H1 (cell line): ENCODE measurements around the gene STARD8. TPM values are rescaled to one million over a fixed set of nuclear protein-coding genes. Genes with fewer than 3 reads are reported as not detected.

Source experiments
- CTCF ChIA-PET: fragments of 300-600 bp; sonication (Branson Sonifier 250); formaldehyde crosslinking; loops from one replicate; lab custom pipeline; 2021; ENCODE audit not compliant: partially characterized antibody; lab: Charles Lee
- POLR2A ChIA-PET: fragments of 300-600 bp; sonication (Branson Sonifier 250); formaldehyde crosslinking; loops from one replicate; lab custom pipeline; 2021; ENCODE audit warnings: inconsistent platforms; ENCODE audit not compliant: partially characterized antibody; lab: Charles Lee
- DNase-seq, 2 experiments: peaks; one replicate each; pipeline versions ENCODE4 v3.0.0 to v3.0.0-alpha.2; 2010 to 2022; ENCODE audit warnings: low spot score in 2 of 2, low read depth in 1 of 2, mixed read lengths in 1 of 2
- FAIRE-seq: peaks from 2 replicates; lab custom pipeline; 2011; peaks lifted over from hg19 to GRCh38; lab: Jason Lieb, UNC
- H2AFZ ChIP-seq: 2 replicates; pipeline ENCODE4 v1.8.1; 2012; ENCODE audit warnings: low read length, inconsistent platforms
- H2AK5ac ChIP-seq: 2 replicates; pipeline ENCODE4 v1.6.1; 2013; ENCODE audit warnings: low read depth, low read length
- H2BK120ac ChIP-seq: replicated peaks from 2 replicates; pipeline ENCODE3; 2013; ENCODE audit warnings: low read depth, low read length, inconsistent platforms
- H2BK12ac ChIP-seq: 2 replicates; pipeline ENCODE4 v1.6.1; 2013; ENCODE audit warnings: low read depth, low read length
- H2BK15ac ChIP-seq: 2 replicates; pipeline ENCODE4 v1.6.1; 2013; ENCODE audit warnings: low read length
- H2BK20ac ChIP-seq: 2 replicates; pipeline ENCODE4 v1.6.1; 2013; ENCODE audit warnings: low read length
- H2BK5ac ChIP-seq: 2 replicates; pipeline ENCODE4 v1.6.1; 2013; ENCODE audit warnings: low read depth, low read length
- H3K14ac ChIP-seq: 2 replicates; pipeline ENCODE4 v1.6.1; 2013; ENCODE audit warnings: inconsistent platforms; ENCODE audit not compliant: insufficient read length
- H3K18ac ChIP-seq: 2 replicates; pipeline ENCODE4 v1.6.1; 2013; ENCODE audit warnings: low read length; ENCODE audit errors: extremely low read depth
- H3K23ac ChIP-seq: 2 replicates; pipeline ENCODE4 v1.6.1; 2013; ENCODE audit warnings: inconsistent platforms; ENCODE audit not compliant: insufficient read length
- H3K23me2 ChIP-seq: 2 replicates; pipeline ENCODE4 v1.6.1; 2013; ENCODE audit warnings: low read depth, low read length
- H3K27ac ChIP-seq: 2 replicates; pipeline ENCODE4 v1.6.1; 2011; ENCODE audit warnings: low read depth, low read length, inconsistent platforms
- H3K27me3 ChIP-seq, 4 experiments: replicated peaks in 1 of 4; 1 replicate in 1 of 4; 2 replicates in 3 of 4; pipeline versions ENCODE4 v1.6.1 to v1.8.1; 2011 to 2013; ENCODE audit warnings: low read length in 3 of 4, mild to moderate bottlenecking in 3 of 4, inconsistent platforms in 2 of 4, mixed read lengths in 2 of 4, moderate library complexity in 1 of 4; ENCODE audit not compliant: control insufficient read depth in 3 of 4, insufficient read depth in 3 of 4; ENCODE audit errors: extremely low read depth in 1 of 4
- H3K36me3 ChIP-seq, 4 experiments: 2 replicates each; pipeline versions ENCODE4 v1.6.1 to v1.8.1; 2011 to 2013; ENCODE audit warnings: mild to moderate bottlenecking in 4 of 4, low read length in 3 of 4, moderate library complexity in 2 of 4, control low read depth in 1 of 4, inconsistent platforms in 1 of 4; ENCODE audit not compliant: insufficient read depth in 4 of 4, control insufficient read depth in 2 of 4
- H3K4ac ChIP-seq: replicated peaks from 2 replicates; pipeline ENCODE3; 2013; ENCODE audit warnings: low read length, low read depth, mixed read lengths, inconsistent platforms; ENCODE audit not compliant: insufficient read length
- H3K4me1 ChIP-seq, 4 experiments: replicated peaks in 1 of 4; 1 replicate in 1 of 4; 2 replicates in 3 of 4; pipeline versions ENCODE4 v1.6.1 to v1.8.1; 2011 to 2013; ENCODE audit warnings: low read length in 3 of 4, inconsistent platforms in 2 of 4, mixed read lengths in 1 of 4; ENCODE audit not compliant: insufficient read depth in 4 of 4, control insufficient read depth in 3 of 4
- H3K4me2 ChIP-seq, 2 experiments: 2 replicates each; pipeline versions ENCODE4 v1.6.1 to v1.8.1; 2011 to 2013; ENCODE audit warnings: low read depth in 2 of 2, low read length in 2 of 2, control low read depth in 1 of 2, inconsistent platforms in 1 of 2, mild to moderate bottlenecking in 1 of 2; ENCODE audit not compliant: insufficient read depth in 1 of 2
- H3K4me3 ChIP-seq, 4 experiments: fragments of 200-600, 300-600 bp in 1 of 4; sonication (generic), shearing (Covaris generic), sonication (Bioruptor Twin) in 1 of 4; 2 replicates each; pipeline versions ENCODE4 v1.5.1 to v1.8.1; 2011 to 2016; ENCODE audit warnings: low read length in 4 of 4, low read depth in 3 of 4, control low read depth in 2 of 4, inconsistent platforms in 2 of 4, mild to moderate bottlenecking in 2 of 4, mixed read lengths in 1 of 4, moderate library complexity in 1 of 4; ENCODE audit not compliant: insufficient read depth in 2 of 4; ENCODE audit errors: extremely low read depth in 1 of 4
- H3K56ac ChIP-seq: replicated peaks from 2 replicates; pipeline ENCODE3; 2013; ENCODE audit warnings: low read depth, mild to moderate bottlenecking, mixed read lengths, low read length, inconsistent platforms; ENCODE audit not compliant: insufficient read length
- H3K79me1 ChIP-seq: 2 replicates; pipeline ENCODE4 v1.6.1; 2013; ENCODE audit warnings: low read depth, low read length, control low read depth
- H3K79me2 ChIP-seq, 2 experiments: 2 replicates each; pipeline versions ENCODE4 v1.6.1 to v1.8.1; 2012 to 2013; ENCODE audit warnings: low read length in 2 of 2, mild to moderate bottlenecking in 2 of 2, inconsistent platforms in 1 of 2; ENCODE audit not compliant: insufficient read depth in 2 of 2, control insufficient read depth in 1 of 2
- H3K9ac ChIP-seq, 4 experiments: replicated peaks in 1 of 4; 1 replicate in 1 of 4; 2 replicates in 3 of 4; pipeline versions ENCODE4 v1.6.1 to v1.8.1; 2011 to 2013; ENCODE audit warnings: low read depth in 3 of 4, low read length in 3 of 4, control low read depth in 2 of 4, mild to moderate bottlenecking in 2 of 4, moderate library complexity in 2 of 4, inconsistent platforms in 1 of 4; ENCODE audit errors: extremely low read depth in 1 of 4
- H3K9me3 ChIP-seq, 2 experiments: 2 replicates each; pipeline versions ENCODE4 v1.6.1 to v1.8.1; 2012 to 2013; ENCODE audit warnings: mild to moderate bottlenecking in 2 of 2, moderate library complexity in 2 of 2, control low read depth in 1 of 2, inconsistent platforms in 1 of 2, low read depth in 1 of 2, low read length in 1 of 2, mixed read lengths in 1 of 2; ENCODE audit not compliant: insufficient read depth in 2 of 2
- H4K20me1 ChIP-seq, 2 experiments: replicated peaks in 1 of 2; 2 replicates each; pipeline versions ENCODE3 to v1.8.1; 2011 to 2013; ENCODE audit warnings: inconsistent platforms in 2 of 2, low read length in 2 of 2, mild to moderate bottlenecking in 1 of 2; ENCODE audit not compliant: insufficient read depth in 2 of 2, control insufficient read depth in 1 of 2
- H4K5ac ChIP-seq: 2 replicates; pipeline ENCODE4 v1.6.1; 2013; ENCODE audit warnings: low read length, low read depth, mixed read lengths, inconsistent platforms; ENCODE audit not compliant: insufficient read length
- H4K8ac ChIP-seq: 2 replicates; pipeline ENCODE4 v1.8.0; 2013; ENCODE audit warnings: mild to moderate bottlenecking, moderate library complexity, low read length, inconsistent platforms; ENCODE audit not compliant: insufficient read depth; ENCODE audit errors: extremely low read depth
- H4K91ac ChIP-seq: replicated peaks from 2 replicates; pipeline ENCODE3; 2013; ENCODE audit warnings: low read length, mixed read lengths, inconsistent platforms; ENCODE audit not compliant: insufficient read length
- ATF3 ChIP-seq: IDR thresholded peaks from 2 replicates; pipeline ENCODE4 v1.6.1; 2011; ENCODE audit warnings: low read depth, mild to moderate bottlenecking, low read length; ENCODE audit not compliant: insufficient read depth
- CBX5 ChIP-seq: fragments of 300-800, 300-1000 bp; sonication (generic); IDR thresholded peaks from 2 replicates; pipeline ENCODE4 v1.7.1; 2016; ENCODE audit warnings: antibody characterized with exemption, low read length, low read depth
- EGR1 ChIP-seq: IDR thresholded peaks from 2 replicates; pipeline ENCODE4 v1.6.1; 2011; ENCODE audit warnings: low read depth, low read length, borderline replicate concordance
- GABPA ChIP-seq: IDR thresholded peaks from 2 replicates; pipeline ENCODE4 v1.6.1; 2011; ENCODE audit warnings: mild to moderate bottlenecking, low read length, moderate library complexity, borderline replicate concordance; ENCODE audit not compliant: insufficient read depth
- GTF2F1 ChIP-seq: IDR thresholded peaks from 2 replicates; pipeline ENCODE4 v1.6.1; 2012; ENCODE audit warnings: low read depth, low read length, improper control_type of control experiment, borderline replicate concordance
- HDAC2 ChIP-seq, 2 experiments: fragments of 300-600 bp in 1 of 2; sonication (generic) in 1 of 2; IDR thresholded peaks; 2 replicates each; pipeline ENCODE4 v1.6.1; 2011 to 2012; ENCODE audit warnings: low read depth in 2 of 2, low read length in 2 of 2, mild to moderate bottlenecking in 2 of 2, moderate library complexity in 2 of 2, borderline replicate concordance in 1 of 2, inconsistent platforms in 1 of 2
- RAD21 ChIP-seq, 2 experiments: IDR thresholded peaks in 1 of 2; conservative IDR thresholded peaks in 1 of 2; 2 replicates each; pipeline ENCODE4 v1.6.1; 2011; ENCODE audit warnings: low read depth in 2 of 2, low read length in 2 of 2, improper control_type of control experiment in 1 of 2, inconsistent platforms in 1 of 2, mild to moderate bottlenecking in 1 of 2, moderate library complexity in 1 of 2
- RNF2 ChIP-seq: fragments of 200-900, 300-1000 bp; sonication (generic); IDR thresholded peaks from 2 replicates; pipeline ENCODE4 v1.7.1; 2016; ENCODE audit warnings: borderline replicate concordance, low read depth, mild to moderate bottlenecking, antibody characterized with exemption, low read length; ENCODE audit not compliant: poor library complexity, severe bottlenecking; ENCODE audit errors: missing control alignments
- TAF7 ChIP-seq: optimal IDR thresholded peaks from 2 replicates; pipeline ENCODE3; 2011; ENCODE audit warnings: low read depth, mild to moderate bottlenecking, inconsistent platforms, low read length, moderate library complexity, borderline replicate concordance
- WGBS, 2 experiments: shearing (Covaris generic) in 1 of 2; methylation state at CpG; one replicate each; pipeline versions ENCODE4 v1.1.6 to v1.1.7; 2013 to 2015; ENCODE audit warnings: low lambda C conversion rate in 2 of 2, mixed read lengths in 2 of 2, inconsistent platforms in 1 of 2, low coverage in 1 of 2, missing lambda C conversion rate in 1 of 2; ENCODE audit not compliant: insufficient replicate concordance in 2 of 2, insufficient coverage in 1 of 2, insufficient read length in 1 of 2; ENCODE audit errors: extremely low coverage in 1 of 2, missing lambda C conversion rate in 1 of 2; 5-methylcytosine and 5-hydroxymethylcytosine counted together
- polyA plus RNA-seq, 7 experiments: library from polyadenylated mRNA; depleted of rRNA in 3 of 7; stranded (reverse) in 5 of 7; unstranded in 2 of 7; fragments of >200 nt in 5 of 7; fragments of 200-250 nt in 2 of 7; gene quantifications; 1 replicate in 5 of 7; 2 replicates in 1 of 7; 4 replicates in 1 of 7; pipeline versions ENCODE4 v1.2.1 to v1.2.3, GENCODE V29; 2011 to 2013; ENCODE audit warnings: missing spikeins in 2 of 7, mixed read lengths in 2 of 7
- total RNA-seq: library from RNA; stranded (reverse); fragmentation: NEBNext Ultra II Directional; extraction: Animal tissue kit (Norgen Biotek cat#: 25700); gene quantifications from 2 replicates; pipeline ENCODE4 v1.2.1, GENCODE V29; 2021

The STARD8 gene
- total and polyA plus RNA-seq, 2 of the 8 experiments (the other 6 are each of a cell fraction or from before 2014, with no cell fraction given) = 1.8 to 3.8 TPM

GRCh38 chrX:68697465-68698125 is 50.1 kb downstream of the STARD8 start:
- Histone ChIP-seq H3K23ac (no peak overlapping the region), H3K4ac (no peak overlapping the region), H4K5ac (no peak overlapping the region), H4K91ac (no peak overlapping the region), H3K23me2 (no peaks in the 10 kb centered on the region; the same call in 1 of the 2 replicates), H2BK15ac (no peak overlapping the region), H4K20me1 (no peaks in the 10 kb centered on the region), H3K79me1 (no peaks in the 10 kb centered on the region), H3K27me3 (peaks cover 0 to 6% (median 3%) of the 10 kb centered on the region in 4 experiments; a peak in 3 of 7 replicates), H4K8ac (no peak overlapping the region; the same call in 1 of the 2 replicates), H2AK5ac (no peak overlapping the region), H2BK5ac (no peak overlapping the region), H3K4me1 (peaks cover 1 to 4% (median 3%) of the 10 kb centered on the region in 4 experiments), H3K36me3 (no peaks in the 10 kb centered on the region), H3K4me2 (no peak overlapping the region), H2BK20ac (no peak overlapping the region), H2BK120ac (no peak overlapping the region), H3K79me2 (no peaks in the 10 kb centered on the region), H3K9ac (no peak overlapping the region), H3K4me3 (no peak overlapping the region), H3K14ac (no peak overlapping the region), H2BK12ac (no peak overlapping the region), H3K27ac (no peak overlapping the region), H3K56ac (no peak overlapping the region), H3K18ac (no peak overlapping the region), H3K9me3 (no peaks in the 10 kb centered on the region), H2AFZ (no peak overlapping the region)
- ChIA-PET POLR2A (interaction anchor here (2.8 kb wide), 1 partner anchor 11 kb away, joined by 10 read pairs; no protein-coding TSS in a partner anchor), CTCF (no interaction called here)
- DNase-seq (no peak), FAIRE-seq (no peak)
- WGBS, 2 experiments = 80% methylated on average over 3 of the region's 6 CpGs; no CpG with 5 or more reads in 1 of the 2 experiments
- TF ChIP-seq GTF2F1 (no peak), TAF7 (no peak), HDAC2 (IDR thresholded peaks at IDR 0.05; ENCODE audit: borderline replicate concordance in 1 of 2, low read depth in 2 of 2, low read length in 2 of 2) (no peak), RNF2 (no peak), ATF3 (no peak), EGR1 (no peak), RAD21 (IDR thresholded peaks at IDR 0.05 in 1 of 2, conservative IDR thresholded peaks at IDR 0.05 in 1 of 2; ENCODE audit: low read depth in 2 of 2, low read length in 2 of 2) (no peak), CBX5 (no peak), GABPA (no peak)
